Parathyroid adenoma (tissue), 2 donors: Measurements from ENCODE around the gene DPYD.

Experiments used
- H2AFZ ChIP-seq: fragments of 300-600 bp; sonication (generic); one replicate; pipeline ENCODE4 v1.7.0; 2017; ENCODE audit warnings: antibody characterized with exemption, mild to moderate bottlenecking
- H3K27ac ChIP-seq: fragments of 300-600 bp; sonication (generic); one replicate; pipeline ENCODE4 v1.7.0; 2017
- H3K27me3 ChIP-seq: fragments of 300-600 bp; sonication (generic); one replicate; pipeline ENCODE4 v1.7.0; 2017; ENCODE audit warnings: low read length; ENCODE audit not compliant: control insufficient read depth, insufficient read depth
- H3K36me3 ChIP-seq: fragments of 300-600 bp; sonication (generic); one replicate; pipeline ENCODE4 v1.7.0; 2017; ENCODE audit warnings: low read length; ENCODE audit not compliant: control insufficient read depth, insufficient read depth
- H3K4me1 ChIP-seq: fragments of 300-600 bp; sonication (generic); one replicate; pipeline ENCODE4 v1.7.0; 2017; ENCODE audit warnings: control low read depth
- H3K4me2 ChIP-seq: fragments of 300-600 bp; sonication (generic); one replicate; pipeline ENCODE4 v1.7.0; 2017; ENCODE audit warnings: low read length
- H3K4me3 ChIP-seq: fragments of 300-600 bp; sonication (generic); one replicate; pipeline ENCODE4 v1.7.0; 2017; ENCODE audit warnings: low read depth, low read length
- H3K79me2 ChIP-seq: fragments of 300-600 bp; sonication (generic); one replicate; pipeline ENCODE4 v1.7.0; 2017; ENCODE audit warnings: control low read depth
- H3K9ac ChIP-seq: fragments of 300-600 bp; sonication (generic); one replicate; pipeline ENCODE4 v1.7.0; 2017; ENCODE audit warnings: mild to moderate bottlenecking
- H3K9me3 ChIP-seq: fragments of 300-600 bp; sonication (generic); one replicate; pipeline ENCODE4 v1.7.0; 2017; ENCODE audit warnings: low read length; ENCODE audit not compliant: control insufficient read depth
- TF ChIP-seq, protein P1 (sequence below): fragments of 300-600 bp; sonication (generic); IDR thresholded peaks from one replicate; pipeline ENCODE4 v1.7.0; 2017; ENCODE audit warnings: antibody characterized with exemption, mild to moderate bottlenecking
- donor health status: primary hyperparathyroidism.

Gene DPYD

DNA sequence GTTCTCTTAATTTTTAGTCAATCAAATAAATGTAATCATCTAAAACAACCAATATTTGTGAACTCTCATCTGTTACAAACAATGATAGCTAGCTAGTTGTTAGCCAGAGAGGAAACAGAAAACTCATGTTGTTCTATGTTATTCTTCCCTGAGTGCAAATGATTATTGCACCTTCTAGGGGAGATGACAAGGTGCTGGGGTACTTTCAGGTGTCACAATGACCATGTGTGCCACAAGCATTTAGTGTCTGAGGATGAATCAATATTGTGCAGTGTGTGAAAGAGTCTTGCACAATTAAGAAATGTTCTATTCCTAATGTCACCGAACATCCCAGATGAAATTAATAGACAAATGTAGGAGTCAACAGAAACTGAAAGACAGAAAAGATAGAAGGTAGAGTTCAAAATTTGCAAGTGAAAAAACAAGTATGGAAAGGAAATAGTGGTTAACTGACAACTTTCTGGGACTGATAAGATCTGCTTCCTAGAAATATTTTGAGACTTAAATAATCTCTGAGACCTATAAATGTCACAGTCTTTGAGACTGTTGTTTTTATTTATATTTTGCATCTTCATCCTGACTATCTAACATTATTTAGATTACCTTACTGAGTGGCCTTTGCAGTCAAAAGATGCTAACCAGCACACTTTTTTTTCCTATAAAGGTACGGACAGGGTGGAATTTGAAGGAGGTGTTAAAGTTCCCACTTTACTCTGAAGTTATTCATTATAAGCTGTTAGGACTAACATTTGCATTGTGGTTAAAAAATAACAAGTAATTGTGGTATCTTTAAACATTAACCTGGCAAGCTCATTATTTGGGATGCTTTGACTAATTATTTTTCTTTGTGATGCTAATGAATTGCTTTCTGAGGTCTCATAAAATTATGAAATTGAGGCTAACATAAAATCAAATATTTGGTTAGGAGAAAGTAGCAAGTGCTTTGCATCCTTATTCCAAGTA lies 21.6 kb upstream of the DPYD start:
- Histone ChIP-seq H3K4me2 (no peak overlapping the region), H3K4me1 (no peaks in the 10 kb centered on the region), H3K27me3 (no peaks in the 10 kb centered on the region), H3K9me3 (no peaks in the 10 kb centered on the region), H3K4me3 (no peak overlapping the region), H3K36me3 (no peaks in the 10 kb centered on the region), H2AFZ (no peak overlapping the region), H3K27ac (no peak overlapping the region), H3K9ac (no peak overlapping the region), H3K79me2 (no peaks in the 10 kb centered on the region)
- TF ChIP-seq, protein P1, sequence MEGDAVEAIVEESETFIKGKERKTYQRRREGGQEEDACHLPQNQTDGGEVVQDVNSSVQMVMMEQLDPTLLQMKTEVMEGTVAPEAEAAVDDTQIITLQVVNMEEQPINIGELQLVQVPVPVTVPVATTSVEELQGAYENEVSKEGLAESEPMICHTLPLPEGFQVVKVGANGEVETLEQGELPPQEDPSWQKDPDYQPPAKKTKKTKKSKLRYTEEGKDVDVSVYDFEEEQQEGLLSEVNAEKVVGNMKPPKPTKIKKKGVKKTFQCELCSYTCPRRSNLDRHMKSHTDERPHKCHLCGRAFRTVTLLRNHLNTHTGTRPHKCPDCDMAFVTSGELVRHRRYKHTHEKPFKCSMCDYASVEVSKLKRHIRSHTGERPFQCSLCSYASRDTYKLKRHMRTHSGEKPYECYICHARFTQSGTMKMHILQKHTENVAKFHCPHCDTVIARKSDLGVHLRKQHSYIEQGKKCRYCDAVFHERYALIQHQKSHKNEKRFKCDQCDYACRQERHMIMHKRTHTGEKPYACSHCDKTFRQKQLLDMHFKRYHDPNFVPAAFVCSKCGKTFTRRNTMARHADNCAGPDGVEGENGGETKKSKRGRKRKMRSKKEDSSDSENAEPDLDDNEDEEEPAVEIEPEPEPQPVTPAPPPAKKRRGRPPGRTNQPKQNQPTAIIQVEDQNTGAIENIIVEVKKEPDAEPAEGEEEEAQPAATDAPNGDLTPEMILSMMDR, result no peak

- no peaks in the 10 kb centered on the region for H3K79me2 ChIP-seq
- H3K36me3 ChIP-seq, result no peaks in the 10 kb centered on the region
- H3K4me2 ChIP-seq, result no peak overlapping the region
- H3K27ac ChIP-seq, result no peak overlapping the region
- no peaks in the 10 kb centered on the region for H3K9me3 ChIP-seq
- TF ChIP-seq, protein P1, result no peak
- H3K27me3 ChIP-seq, result no peaks in the 10 kb centered on the region
- no peak overlapping the region for H3K9ac ChIP-seq
- no peak overlapping the region for H2AFZ ChIP-seq
- H3K4me1 ChIP-seq, result no peaks in the 10 kb centered on the region
- H3K4me3 ChIP-seq, result no peak overlapping the region
Observed at GRCh38 chr1:97938285-97938642, 17.4 kb upstream of the DPYD start.

GRCh38 chr1:97936976-97937375 lies 16.1 kb upstream of the DPYD start:
- Histone ChIP-seq H3K9ac (no peak overlapping the region), H3K4me2 (no peak overlapping the region), H3K4me3 (no peak overlapping the region), H3K27ac (no peak overlapping the region), H3K36me3 (no peaks in the 10 kb centered on the region), H3K9me3 (no peaks in the 10 kb centered on the region), H3K27me3 (no peaks in the 10 kb centered on the region), H2AFZ (no peak overlapping the region), H3K79me2 (no peaks in the 10 kb centered on the region), H3K4me1 (no peaks in the 10 kb centered on the region)
- TF ChIP-seq, protein P1, result no peak

DNA sequence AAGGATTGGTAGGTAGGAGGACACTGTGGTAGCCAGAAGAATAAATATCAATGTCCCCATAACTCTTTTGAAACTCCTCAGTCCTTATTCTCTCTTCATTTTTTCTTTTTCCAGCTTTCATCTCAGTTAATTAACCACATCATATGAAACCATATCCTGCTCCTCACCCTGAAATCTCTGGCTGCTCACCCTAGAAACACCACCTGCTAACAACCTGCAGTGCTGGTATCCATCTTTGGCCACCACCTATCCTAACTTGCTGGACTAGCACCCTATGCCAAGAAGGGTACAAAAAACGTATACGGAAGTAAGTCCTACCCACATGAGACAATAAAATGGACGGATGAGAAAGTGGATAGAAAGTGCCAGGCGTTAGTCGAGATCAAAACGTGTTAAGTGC lies 13.7 kb upstream of the DPYD start:
- H3K27me3 ChIP-seq, result no peaks in the 10 kb centered on the region
- H3K27ac ChIP-seq, result no peak overlapping the region
- H3K4me2 ChIP-seq, result no peak overlapping the region
- H3K4me3 ChIP-seq, result no peak overlapping the region
- H3K9me3 ChIP-seq, result no peaks in the 10 kb centered on the region
- no peak overlapping the region for H2AFZ ChIP-seq
- H3K4me1 ChIP-seq, result no peaks in the 10 kb centered on the region
- H3K9ac ChIP-seq, result no peak overlapping the region
- H3K79me2 ChIP-seq, result no peaks in the 10 kb centered on the region
- TF ChIP-seq, protein P1, result no peak
- H3K36me3 ChIP-seq, result no peaks in the 10 kb centered on the region
